ENCODE results near the gene NES.

GRCh38 chr1:156657741-156658319, 19.4 kb downstream of the NES start:
- no peak for TF ChIP-seq CTCF (conservative IDR thresholded peaks at IDR 0.05; ENCODE audit: low read depth in 2 of 2)
- TF ChIP-seq REST (IDR thresholded peaks at IDR 0.05; ENCODE audit: unreplicated experiment): no peak
- no peak for TF ChIP-seq EZH2 (IDR thresholded peaks at IDR 0.05; ENCODE audit: low read depth, unreplicated experiment)
- TF ChIP-seq POLR2AphosphoS5 (IDR thresholded peaks at IDR 0.05; ENCODE audit: low read depth): no peak
